Measurements from ENCODE around the gene HDAC4.

GRCh38 chr2:239029958-239030357, 370.9 kb downstream of the HDAC4 start:
- TF ChIP-seq CTCF (IDR thresholded peaks at IDR 0.05; ENCODE audit: low read depth, low read length, missing input control) (no peak), FOXA1 (IDR thresholded peaks at IDR 0.05) (no peak), RAD21 (IDR thresholded peaks at IDR 0.05) (no peak), MAX (IDR thresholded peaks at IDR 0.05) (no peak), ATF3 (IDR thresholded peaks at IDR 0.05) (no peak), TAF1 (conservative IDR thresholded peaks at IDR 0.05) (no peak), ZBTB33 (IDR thresholded peaks at IDR 0.05) (no peak)
- TF ChIP-seq, protein P1, sequence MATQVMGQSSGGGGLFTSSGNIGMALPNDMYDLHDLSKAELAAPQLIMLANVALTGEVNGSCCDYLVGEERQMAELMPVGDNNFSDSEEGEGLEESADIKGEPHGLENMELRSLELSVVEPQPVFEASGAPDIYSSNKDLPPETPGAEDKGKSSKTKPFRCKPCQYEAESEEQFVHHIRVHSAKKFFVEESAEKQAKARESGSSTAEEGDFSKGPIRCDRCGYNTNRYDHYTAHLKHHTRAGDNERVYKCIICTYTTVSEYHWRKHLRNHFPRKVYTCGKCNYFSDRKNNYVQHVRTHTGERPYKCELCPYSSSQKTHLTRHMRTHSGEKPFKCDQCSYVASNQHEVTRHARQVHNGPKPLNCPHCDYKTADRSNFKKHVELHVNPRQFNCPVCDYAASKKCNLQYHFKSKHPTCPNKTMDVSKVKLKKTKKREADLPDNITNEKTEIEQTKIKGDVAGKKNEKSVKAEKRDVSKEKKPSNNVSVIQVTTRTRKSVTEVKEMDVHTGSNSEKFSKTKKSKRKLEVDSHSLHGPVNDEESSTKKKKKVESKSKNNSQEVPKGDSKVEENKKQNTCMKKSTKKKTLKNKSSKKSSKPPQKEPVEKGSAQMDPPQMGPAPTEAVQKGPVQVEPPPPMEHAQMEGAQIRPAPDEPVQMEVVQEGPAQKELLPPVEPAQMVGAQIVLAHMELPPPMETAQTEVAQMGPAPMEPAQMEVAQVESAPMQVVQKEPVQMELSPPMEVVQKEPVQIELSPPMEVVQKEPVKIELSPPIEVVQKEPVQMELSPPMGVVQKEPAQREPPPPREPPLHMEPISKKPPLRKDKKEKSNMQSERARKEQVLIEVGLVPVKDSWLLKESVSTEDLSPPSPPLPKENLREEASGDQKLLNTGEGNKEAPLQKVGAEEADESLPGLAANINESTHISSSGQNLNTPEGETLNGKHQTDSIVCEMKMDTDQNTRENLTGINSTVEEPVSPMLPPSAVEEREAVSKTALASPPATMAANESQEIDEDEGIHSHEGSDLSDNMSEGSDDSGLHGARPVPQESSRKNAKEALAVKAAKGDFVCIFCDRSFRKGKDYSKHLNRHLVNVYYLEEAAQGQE (IDR thresholded peaks at IDR 0.05) = no peak
